Upper lobe of left lung (tissue), 4 donors: ENCODE results near the gene IFNAR1.

Source experiments
- CTCF ChIP-seq, 6 experiments: fragments of 450-650 bp in 4 of 6; fragments of 200-600 bp in 2 of 6; sonication (generic) in 2 of 6; IDR thresholded peaks; one replicate each; pipeline ENCODE4 v1.5.1; 2016 to 2019; ENCODE audit warnings: antibody characterized with exemption in 6 of 6
- EP300 ChIP-seq, 4 donors: sonication (generic); formaldehyde crosslinking; IDR thresholded peaks; one replicate each; pipeline ENCODE4 v1.5.1; 2017; ENCODE audit warnings: antibody characterized with exemption in 4 of 4, control low read depth in 2 of 4
- POLR2A ChIP-seq, 4 donors: fragments of 450-650 bp; IDR thresholded peaks; one replicate each; pipeline ENCODE4 v1.5.1; 2016 to 2017; ENCODE audit warnings: antibody characterized with exemption in 4 of 4, mild to moderate bottlenecking in 2 of 4
- POLR2AphosphoS5 ChIP-seq, 2 donors: sonication (generic); formaldehyde crosslinking; IDR thresholded peaks; one replicate each; pipeline ENCODE4 v1.5.1; 2017; ENCODE audit warnings: antibody characterized with exemption in 2 of 2

GRCh38 chr21:33357177-33357576, 32.4 kb downstream of the IFNAR1 start:
- TF ChIP-seq CTCF (IDR thresholded peaks at IDR 0.05) (no peak), POLR2AphosphoS5 (IDR thresholded peaks at IDR 0.05) (no peak), EP300 (IDR thresholded peaks at IDR 0.05) (no peak), POLR2A (IDR thresholded peaks at IDR 0.05) (no peak)
